GM23338 (cell line): ENCODE results near the gene NPSR1. TPM values are rescaled to one million over a fixed set of nuclear protein-coding genes. Genes with fewer than 3 reads are reported as not detected.

ENCODE experiments used
- ATAC-seq: fragments of 200-7000 bp; cut with Tn5 transposase; 3 replicates; pipeline ENCODE4 v1.9.1; 2020
- DNase-seq: peaks from one replicate; pipeline ENCODE4 v3.0.0-alpha.2; 2015; ENCODE audit warnings: low spot score
- H2AFZ ChIP-seq: fragments of 200-600 bp; sonication (generic); 2 replicates; pipeline ENCODE4 v1.8.0; 2016; ENCODE audit warnings: antibody characterized with exemption, mild to moderate bottlenecking, moderate library complexity
- H3F3A ChIP-seq: fragments of 200-600 bp; sonication (generic); replicated peaks from 2 replicates; pipeline ENCODE4 v1.8.0; 2017; ENCODE audit warnings: antibody characterized with exemption, mixed run types, low read depth
- H3K27ac ChIP-seq: fragments of 200-600 bp; sonication (generic); 2 replicates; pipeline ENCODE4 v1.6.1; 2016; ENCODE audit warnings: low read depth
- H3K27me3 ChIP-seq: fragments of 200-600 bp; sonication (generic); 2 replicates; pipeline ENCODE4 v1.8.0; 2016; ENCODE audit warnings: mild to moderate bottlenecking, mixed run types, moderate library complexity; ENCODE audit not compliant: insufficient read depth
- H3K36me3 ChIP-seq: fragments of 200-600 bp; sonication (generic); 2 replicates; pipeline ENCODE4 v1.8.0; 2016; ENCODE audit warnings: mild to moderate bottlenecking; ENCODE audit not compliant: insufficient read depth
- H3K4me1 ChIP-seq: fragments of 200-600 bp; sonication (generic); 2 replicates; pipeline ENCODE4 v1.8.0; 2016; ENCODE audit warnings: mild to moderate bottlenecking, moderate library complexity; ENCODE audit not compliant: insufficient read depth
- H3K4me2 ChIP-seq: fragments of 200-600 bp; sonication (generic); 2 replicates; pipeline ENCODE4 v1.7.1; 2017; ENCODE audit warnings: mixed run types
- H3K4me3 ChIP-seq: fragments of 200-600 bp; sonication (generic); 2 replicates; pipeline ENCODE4 v1.6.1; 2016; ENCODE audit warnings: mixed run types
- H3K79me2 ChIP-seq: fragments of 200-600 bp; sonication (generic); replicated peaks from 2 replicates; pipeline ENCODE4 v1.8.0; 2017; ENCODE audit warnings: mild to moderate bottlenecking; ENCODE audit not compliant: insufficient read depth
- H3K9me2 ChIP-seq: fragments of 200-600 bp; sonication (generic); 2 replicates; pipeline ENCODE4 v1.8.0; 2017; ENCODE audit not compliant: insufficient read depth
- H4K20me1 ChIP-seq: fragments of 200-600 bp; sonication (generic); replicated peaks from 2 replicates; pipeline ENCODE4 v1.8.0; 2017; ENCODE audit warnings: mild to moderate bottlenecking; ENCODE audit not compliant: insufficient read depth
- H3K27ac Mint-ChIP-seq: 2 replicates; pipeline ENCODE4 v1.8.0; 2020; ENCODE audit warnings: inconsistent platforms, mild to moderate bottlenecking, moderate library complexity, mixed read lengths
- H3K27me3 Mint-ChIP-seq: 3 replicates; pipeline ENCODE4 v1.8.0; 2022; ENCODE audit warnings: low read depth, mild to moderate bottlenecking, moderate library complexity, mixed read lengths, inconsistent platforms; ENCODE audit not compliant: insufficient read depth, poor library complexity
- H3K36me3 Mint-ChIP-seq: 3 replicates; pipeline ENCODE4 v1.8.0; 2021; ENCODE audit warnings: low read depth, mild to moderate bottlenecking, inconsistent platforms, moderate library complexity, mixed read lengths
- H3K4me1 Mint-ChIP-seq: 3 replicates; pipeline ENCODE4 v1.8.0; 2020; ENCODE audit warnings: mild to moderate bottlenecking, inconsistent platforms, mixed read lengths
- H3K4me3 Mint-ChIP-seq: 3 replicates; pipeline ENCODE4 v1.8.0; 2021; ENCODE audit warnings: moderate library complexity, mild to moderate bottlenecking, inconsistent platforms, mixed read lengths
- H3K9me3 Mint-ChIP-seq: 3 replicates; pipeline ENCODE4 v1.8.0; 2020; ENCODE audit warnings: moderate library complexity, mild to moderate bottlenecking, inconsistent platforms, mixed read lengths
- CREB1 ChIP-seq: fragments of 250-450 bp; sonication (Bioruptor Pico); IDR thresholded peaks from 2 replicates; pipeline ENCODE4 v1.5.0; 2020; ENCODE audit warnings: low read depth, mild to moderate bottlenecking, moderate library complexity
- CTCF ChIP-seq, 2 experiments: fragments of 200-600 bp in 1 of 2; sonication (generic) in 1 of 2; conservative IDR thresholded peaks; 2 replicates each; pipeline versions ENCODE4 v1.5.1 to v1.6.1; 2016 to 2017; ENCODE audit warnings: antibody characterized with exemption in 2 of 2, low read depth in 2 of 2, mild to moderate bottlenecking in 2 of 2, moderate library complexity in 1 of 2
- ETS1 ChIP-seq: IDR thresholded peaks from 2 replicates; pipeline ENCODE4 v1.6.1; 2016; ENCODE audit warnings: antibody characterized with exemption
- EZH2 ChIP-seq: fragments of 200-600 bp; sonication (generic); IDR thresholded peaks from one replicate; pipeline ENCODE4 v1.8.0; 2017; ENCODE audit warnings: antibody characterized with exemption, mild to moderate bottlenecking, low read depth; ENCODE audit not compliant: unreplicated experiment
- EZH2phosphoT487 ChIP-seq: fragments of 200-600 bp; sonication (generic); IDR thresholded peaks from one replicate; pipeline ENCODE4 v1.8.1; 2018; ENCODE audit warnings: antibody characterized with exemption; ENCODE audit not compliant: unreplicated experiment
- JUNB ChIP-seq: IDR thresholded peaks from one replicate; pipeline ENCODE4 v1.6.1; 2016; ENCODE audit warnings: antibody characterized with exemption; ENCODE audit not compliant: unreplicated experiment
- NANOG ChIP-seq: IDR thresholded peaks from 2 replicates; pipeline ENCODE4 v1.6.1; 2016; ENCODE audit warnings: antibody characterized with exemption, borderline replicate concordance
- POLR2AphosphoS5 ChIP-seq: IDR thresholded peaks from 2 replicates; pipeline ENCODE4 v1.6.1; 2016; ENCODE audit warnings: antibody characterized with exemption, low read depth
- REST ChIP-seq: IDR thresholded peaks from one replicate; pipeline ENCODE4 v1.6.1; 2018; ENCODE audit warnings: antibody characterized with exemption; ENCODE audit not compliant: unreplicated experiment
- STAT1 ChIP-seq: IDR thresholded peaks from one replicate; pipeline ENCODE4 v1.6.1; 2016; ENCODE audit warnings: antibody characterized with exemption; ENCODE audit not compliant: unreplicated experiment
- ZNF114 ChIP-seq: fragments of 250-450 bp; sonication (Bioruptor Pico); IDR thresholded peaks from 2 replicates; pipeline ENCODE4 v1.5.0; 2020; ENCODE audit warnings: mild to moderate bottlenecking, moderate library complexity
- ZNF331 ChIP-seq: fragments of 250-450 bp; sonication (Bioruptor Pico); IDR thresholded peaks from 2 replicates; pipeline ENCODE4 v1.5.0; 2020; ENCODE audit warnings: low read depth, mild to moderate bottlenecking, moderate library complexity
- ZNF462 ChIP-seq: fragments of 250-450 bp; sonication (Bioruptor Pico); IDR thresholded peaks from 2 replicates; pipeline ENCODE4 v1.5.0; 2020; ENCODE audit warnings: mild to moderate bottlenecking, moderate library complexity
- polyA plus RNA-seq: library from polyadenylated mRNA; unstranded; fragments of >200 nt; fragmentation: Nextera tagmentation; extraction: Ambion mirVana; gene quantifications from 2 replicates; pipeline ENCODE4 v1.2.1, GENCODE V29; 2016
- total RNA-seq: library from RNA; depleted of rRNA; stranded (reverse); fragments of >200 nt; shearing (Covaris generic); gene quantifications from 2 replicates; pipeline ENCODE4 v1.2.3, GENCODE V29; 2014

NPSR1 gene
- total and polyA plus RNA-seq, 2 experiments from 2014 or later, result not detected

- Histone ChIP-seq H3K27me3 (no peaks in the 10 kb centered on the region), H3K4me1 (no peaks in the 10 kb centered on the region), H3K27ac (no peak overlapping the region), H2AFZ (no peak overlapping the region), H3F3A (no peaks in the 10 kb centered on the region), H3K36me3 (no peaks in the 10 kb centered on the region), H4K20me1 (no peaks in the 10 kb centered on the region), H3K4me3 (no peak overlapping the region), H3K4me2 (no peak overlapping the region), H3K9me2 (no peaks in the 10 kb centered on the region; the same call in 1 of the 2 replicates), H3K79me2 (no peaks in the 10 kb centered on the region)
- DNase-seq, result no peak
- no peak for ATAC-seq
- peaks cover 13% of the 10 kb centered on the region; the same call in 2 of the 3 replicates for H3K9me3 Mint-ChIP-seq
- H3K4me1 Mint-ChIP-seq, result peaks cover 15% of the 10 kb centered on the region
- H3K27ac Mint-ChIP-seq, result no peak overlapping the region
- H3K36me3 Mint-ChIP-seq, result no peaks in the 10 kb centered on the region
- H3K4me3 Mint-ChIP-seq, result no peak overlapping the region
- H3K27me3 Mint-ChIP-seq, result no peaks in the 10 kb centered on the region
- TF ChIP-seq EZH2phosphoT487 (no peak), JUNB (no peak), CREB1 (CRISPR knock-in tag) (no peak), CTCF (conservative IDR thresholded peaks at IDR 0.05; ENCODE audit: low read depth in 2 of 2) (no peak), ETS1 (no peak), NANOG (no peak), STAT1 (no peak), ZNF114 (no peak), ZNF462 (CRISPR knock-in tag) (no peak), ZNF331 (no peak), POLR2AphosphoS5 (no peak), EZH2 (no peak), REST (no peak)
Observed at GRCh38 chr7:34841326-34841725, 183.3 kb downstream of the NPSR1 start.
